GM21515 (cell line): Measurements from ENCODE around the gene CLPSL2.

Experiments
- ATAC-seq: cut with Tn5 transposase; IDR thresholded peaks from one replicate; pipeline ENCODE4 v1.9.1; 2021; ENCODE audit not compliant: unreplicated experiment

Gene CLPSL2

GRCh38 chr6:35786272-35786671 lies 9.9 kb downstream of the CLPSL2 start:
- no peak for ATAC-seq

- no peak for ATAC-seq
Measured at GRCh38 chr6:35786810-35787209, 10.4 kb downstream of the CLPSL2 start.

- no peak for ATAC-seq
Measured at GRCh38 chr6:35787266-35788218, 11.1 kb downstream of the CLPSL2 start.

- ATAC-seq: no peak
Measured at GRCh38 chr6:35788423-35788982, 12.1 kb downstream of the CLPSL2 start.

GRCh38 chr6:35790683-35791082 lies 14.3 kb downstream of the CLPSL2 start:
- no peak for ATAC-seq

- no peak for ATAC-seq
Measured at GRCh38 chr6:35794536-35795452, 18.4 kb downstream of the CLPSL2 start.

- ATAC-seq: no peak
Measured at GRCh38 chr6:35795453-35796071, 19.2 kb downstream of the CLPSL2 start.

GRCh38 chr6:35796236-35796635 lies 19.8 kb downstream of the CLPSL2 start:
- ATAC-seq: no peak

- ATAC-seq: no peak
Measured at GRCh38 chr6:35797837-35798526, 21.6 kb downstream of the CLPSL2 start.

GRCh38 chr6:35798706-35799105 lies 22.3 kb downstream of the CLPSL2 start:
- no peak for ATAC-seq

GRCh38 chr6:35801148-35801547 lies 24.8 kb downstream of the CLPSL2 start:
- ATAC-seq: no peak

GRCh38 chr6:35804996-35805736 lies 28.8 kb downstream of the CLPSL2 start, which contains the start of gene LHFPL5:
Gene LHFPL5, plus strand, starts transcription at chr6:35805352. Its CDS starts 319 bp downstream, at chr6:35805671.
- no peak for ATAC-seq

- no peak for ATAC-seq
Measured at GRCh38 chr6:35808688-35809087, 32.3 kb downstream of the CLPSL2 start.

- no peak for ATAC-seq
Measured at GRCh38 chr6:35809809-35810208, 33.4 kb downstream of the CLPSL2 start.

GRCh38 chr6:35810971-35811698 lies 34.7 kb downstream of the CLPSL2 start:
- ATAC-seq: no peak

GRCh38 chr6:35811699-35811995 lies 35.2 kb downstream of the CLPSL2 start:
- ATAC-seq: no peak

GRCh38 chr6:35817515-35817914 lies 41.1 kb downstream of the CLPSL2 start:
- ATAC-seq: no peak

- no peak for ATAC-seq
Measured at GRCh38 chr6:35823601-35824000, 47.2 kb downstream of the CLPSL2 start.

- no peak for ATAC-seq
Measured at GRCh38 chr6:35824552-35825192, 48.3 kb downstream of the CLPSL2 start.
